ENCODE data around the gene FLNA.
A peak's percentile ranks its signal among the peaks of the same experiment; 100 is the strongest.
"Not testable (repeated sequence)": the region's sequence is repeated elsewhere in the genome, so short reads cannot be mapped to it uniquely, and the experiment has no call there.

FLNA gene, protein sequence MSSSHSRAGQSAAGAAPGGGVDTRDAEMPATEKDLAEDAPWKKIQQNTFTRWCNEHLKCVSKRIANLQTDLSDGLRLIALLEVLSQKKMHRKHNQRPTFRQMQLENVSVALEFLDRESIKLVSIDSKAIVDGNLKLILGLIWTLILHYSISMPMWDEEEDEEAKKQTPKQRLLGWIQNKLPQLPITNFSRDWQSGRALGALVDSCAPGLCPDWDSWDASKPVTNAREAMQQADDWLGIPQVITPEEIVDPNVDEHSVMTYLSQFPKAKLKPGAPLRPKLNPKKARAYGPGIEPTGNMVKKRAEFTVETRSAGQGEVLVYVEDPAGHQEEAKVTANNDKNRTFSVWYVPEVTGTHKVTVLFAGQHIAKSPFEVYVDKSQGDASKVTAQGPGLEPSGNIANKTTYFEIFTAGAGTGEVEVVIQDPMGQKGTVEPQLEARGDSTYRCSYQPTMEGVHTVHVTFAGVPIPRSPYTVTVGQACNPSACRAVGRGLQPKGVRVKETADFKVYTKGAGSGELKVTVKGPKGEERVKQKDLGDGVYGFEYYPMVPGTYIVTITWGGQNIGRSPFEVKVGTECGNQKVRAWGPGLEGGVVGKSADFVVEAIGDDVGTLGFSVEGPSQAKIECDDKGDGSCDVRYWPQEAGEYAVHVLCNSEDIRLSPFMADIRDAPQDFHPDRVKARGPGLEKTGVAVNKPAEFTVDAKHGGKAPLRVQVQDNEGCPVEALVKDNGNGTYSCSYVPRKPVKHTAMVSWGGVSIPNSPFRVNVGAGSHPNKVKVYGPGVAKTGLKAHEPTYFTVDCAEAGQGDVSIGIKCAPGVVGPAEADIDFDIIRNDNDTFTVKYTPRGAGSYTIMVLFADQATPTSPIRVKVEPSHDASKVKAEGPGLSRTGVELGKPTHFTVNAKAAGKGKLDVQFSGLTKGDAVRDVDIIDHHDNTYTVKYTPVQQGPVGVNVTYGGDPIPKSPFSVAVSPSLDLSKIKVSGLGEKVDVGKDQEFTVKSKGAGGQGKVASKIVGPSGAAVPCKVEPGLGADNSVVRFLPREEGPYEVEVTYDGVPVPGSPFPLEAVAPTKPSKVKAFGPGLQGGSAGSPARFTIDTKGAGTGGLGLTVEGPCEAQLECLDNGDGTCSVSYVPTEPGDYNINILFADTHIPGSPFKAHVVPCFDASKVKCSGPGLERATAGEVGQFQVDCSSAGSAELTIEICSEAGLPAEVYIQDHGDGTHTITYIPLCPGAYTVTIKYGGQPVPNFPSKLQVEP (N-terminal part only)

DNA sequence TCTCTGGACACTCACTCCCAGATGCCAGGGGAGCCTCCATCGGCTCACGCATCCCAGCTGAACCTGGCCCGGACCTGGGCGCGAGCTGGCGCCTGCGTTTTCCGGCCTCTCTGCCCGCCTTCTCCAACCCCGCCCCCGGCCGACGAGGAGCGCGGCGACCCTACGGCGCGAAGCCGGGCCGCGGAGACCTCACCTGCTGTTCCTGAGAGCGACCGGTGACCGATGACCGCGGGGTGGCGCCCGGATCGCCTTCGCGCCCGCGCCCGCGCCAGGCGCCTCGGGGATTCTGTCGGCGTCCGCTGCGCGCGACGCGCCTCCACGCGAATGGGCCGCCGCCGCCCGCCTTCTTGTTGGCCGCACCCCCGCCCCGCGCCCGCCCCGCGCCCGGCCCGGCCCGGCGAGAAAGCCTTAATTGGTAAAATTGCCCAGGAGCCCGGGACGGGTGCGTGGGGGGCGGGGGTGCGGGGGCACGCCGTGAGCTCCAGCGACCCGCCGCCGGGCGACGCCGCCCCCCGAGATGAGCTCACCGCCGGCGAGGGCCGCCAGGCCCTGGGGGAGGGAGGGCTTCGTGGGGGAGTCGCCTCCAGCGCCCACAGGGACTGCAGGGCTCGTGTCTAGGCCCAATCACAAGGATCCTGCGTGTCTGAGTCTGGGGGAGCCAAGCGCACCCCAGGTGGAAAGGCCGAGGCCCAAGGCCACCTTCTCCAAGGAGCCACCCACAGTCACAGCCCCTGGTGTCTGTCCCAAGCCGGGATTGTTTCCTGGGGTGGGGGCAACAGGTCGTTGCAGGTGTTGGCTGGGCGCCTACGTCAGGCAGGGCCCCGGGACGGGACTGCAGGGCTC, at the start of gene FLNA:
Gene FLNA, minus strand, starts transcription at position 322 of the 843 bp plus-strand sequence. CDS start 3,389 bp downstream, outside the sequence.
- no peak for DNase-seq

DNA sequence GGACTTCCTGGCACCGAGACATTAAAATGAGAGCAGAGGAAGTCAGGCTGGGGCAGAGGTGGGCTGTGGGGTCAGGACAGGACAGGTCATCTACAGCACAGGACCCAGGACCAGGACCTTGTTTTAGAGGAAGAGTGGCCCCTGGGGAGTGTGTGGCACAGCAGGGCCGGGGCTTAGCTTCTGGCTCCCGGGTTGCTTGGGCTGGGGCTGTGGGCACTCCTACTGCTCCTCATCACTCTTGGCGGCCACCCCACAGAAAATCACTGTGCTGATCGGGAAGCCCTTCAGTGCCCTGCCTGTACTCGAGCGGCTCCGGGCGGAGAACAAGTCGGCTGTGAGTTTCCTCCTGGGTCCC, 45.9 kb upstream of the FLNA start:
- DNase-seq, result no peak

DNA sequence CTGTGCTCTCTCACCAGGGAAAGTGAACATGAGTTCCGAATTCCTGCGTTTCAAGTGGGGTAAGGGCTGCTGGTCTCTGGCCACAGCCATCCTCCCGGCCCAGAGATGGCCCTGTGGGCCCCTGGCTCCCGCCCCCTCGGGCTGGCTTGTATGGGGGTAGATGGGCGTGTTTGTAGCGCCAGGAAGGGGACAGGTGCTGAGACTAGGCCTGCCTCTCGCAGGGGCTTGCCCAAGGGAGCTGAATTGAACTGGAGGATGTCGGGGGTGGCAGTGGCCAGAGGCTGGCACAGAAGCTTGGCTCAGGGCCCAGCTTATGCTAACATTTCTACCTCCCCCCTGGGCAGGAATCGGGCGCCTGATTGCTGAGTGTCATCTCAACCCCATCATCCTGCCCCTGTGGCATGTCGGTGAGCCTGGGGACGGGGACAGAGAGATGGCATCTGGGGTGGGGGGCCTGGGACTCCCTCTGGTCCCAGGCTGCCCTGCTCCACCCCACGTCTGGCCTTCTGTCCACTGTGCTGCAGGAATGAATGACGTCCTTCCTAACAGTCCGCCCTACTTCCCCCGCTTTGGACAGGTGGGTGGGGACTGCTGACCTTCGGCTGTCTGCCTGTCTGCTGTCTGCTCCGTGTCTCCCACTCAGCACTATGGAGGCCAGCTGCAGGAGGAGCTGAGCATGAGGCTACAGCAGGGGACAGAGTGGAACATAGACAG, 45.4 kb upstream of the FLNA start:
- DNase-seq, result no peak

DNA sequence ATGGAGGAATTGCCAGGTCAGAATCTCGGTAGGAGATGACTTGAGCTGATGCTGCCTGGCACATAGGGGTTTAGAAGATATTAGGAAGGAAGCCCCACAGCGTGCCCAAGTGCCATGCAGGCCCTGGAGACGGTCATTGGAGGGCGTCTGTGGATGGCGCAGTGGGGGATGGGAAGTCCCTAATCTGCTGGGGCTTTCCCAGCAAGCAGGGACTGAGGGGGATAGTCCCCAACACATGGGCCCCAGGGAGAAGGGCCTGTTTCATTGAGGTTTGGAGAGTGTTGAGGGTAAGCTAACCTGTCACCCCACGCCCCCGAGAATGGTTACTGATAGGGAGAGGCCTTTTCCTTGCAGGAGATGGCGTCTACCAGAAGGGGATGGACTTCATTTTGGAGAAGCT, 44.8 kb upstream of the FLNA start:
- no peak for DNase-seq

DNA sequence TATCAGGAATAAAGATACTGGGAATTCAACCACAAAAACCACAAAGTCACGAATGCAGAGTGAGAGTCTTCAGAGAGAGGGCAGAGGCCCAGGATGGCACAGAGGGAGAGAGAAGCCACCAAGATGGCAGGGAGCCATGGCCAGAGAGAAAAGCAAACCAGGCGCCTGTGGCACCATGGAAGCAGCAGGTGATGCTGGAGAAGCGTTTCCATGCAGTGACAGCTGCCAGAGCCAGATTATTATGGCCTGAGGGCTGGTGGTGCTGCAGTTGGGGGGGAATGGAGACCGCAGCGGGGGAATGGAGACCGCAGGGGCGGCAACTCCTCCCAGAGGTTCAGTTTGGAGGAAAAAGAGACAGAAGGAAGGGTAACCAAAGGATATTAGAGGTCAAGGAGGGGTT, 42.7 kb upstream of the FLNA start:
- DNase-seq, result no peak

DNA sequence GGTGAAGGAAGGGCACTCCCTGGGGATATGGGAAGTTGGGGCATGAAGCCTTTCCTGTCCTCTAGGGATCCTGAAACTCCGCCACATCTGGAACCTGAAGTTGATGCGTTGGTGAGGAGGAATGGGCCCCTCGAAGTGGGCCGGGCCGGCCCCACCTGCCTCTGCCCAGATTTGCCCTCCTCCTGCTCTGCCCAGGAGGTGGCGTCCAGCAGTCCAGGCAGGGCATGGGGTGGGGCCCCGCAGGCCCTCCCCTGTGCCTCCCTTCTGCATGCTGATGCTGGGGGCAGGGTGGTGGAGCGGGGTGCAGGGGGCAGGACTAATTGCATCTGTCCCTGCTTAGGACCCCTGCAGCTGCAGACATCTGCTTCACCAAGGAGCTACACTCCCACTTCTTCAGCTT, 38.7 kb upstream of the FLNA start:
- no peak for DNase-seq

DNA sequence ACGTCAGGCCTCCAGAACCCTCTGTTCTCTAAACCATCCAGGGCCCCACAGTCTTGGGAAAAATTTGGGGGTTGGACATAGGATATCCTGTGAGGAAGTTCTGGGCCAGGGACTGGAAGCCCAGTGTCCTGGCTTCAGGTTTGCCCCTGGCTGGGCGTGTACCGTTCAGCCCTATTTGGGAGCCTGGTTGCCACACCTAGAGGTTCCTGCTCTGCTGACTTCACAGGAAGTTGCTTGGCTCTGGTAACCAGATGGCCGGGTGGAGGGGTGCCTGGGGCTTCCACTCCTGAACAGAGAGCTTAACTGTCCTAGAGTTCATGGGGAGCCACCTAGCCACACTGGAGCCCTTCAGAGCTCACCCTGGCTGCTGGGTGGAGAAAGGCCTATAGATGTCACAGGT, 38.0 kb upstream of the FLNA start:
- no peak for DNase-seq

DNA sequence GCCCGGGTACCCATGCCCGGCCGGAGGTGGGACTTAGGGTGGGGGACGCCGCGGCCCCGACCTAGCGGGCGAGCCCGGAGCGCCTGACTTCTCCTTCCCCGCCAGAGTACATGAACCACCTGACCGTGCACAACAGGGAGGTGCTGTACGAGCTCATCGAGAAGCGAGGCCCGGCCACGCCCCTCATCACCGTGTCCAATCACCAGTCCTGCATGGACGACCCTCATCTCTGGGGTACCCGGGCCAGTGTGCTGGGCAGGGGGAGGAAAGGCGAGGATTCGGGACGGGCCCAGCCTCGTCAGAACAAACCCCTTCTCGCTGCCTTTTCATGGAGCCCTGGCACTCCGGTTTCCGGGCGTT, 37.5 kb upstream of the FLNA start:
- peak; percentile 23 for DNase-seq

DNA sequence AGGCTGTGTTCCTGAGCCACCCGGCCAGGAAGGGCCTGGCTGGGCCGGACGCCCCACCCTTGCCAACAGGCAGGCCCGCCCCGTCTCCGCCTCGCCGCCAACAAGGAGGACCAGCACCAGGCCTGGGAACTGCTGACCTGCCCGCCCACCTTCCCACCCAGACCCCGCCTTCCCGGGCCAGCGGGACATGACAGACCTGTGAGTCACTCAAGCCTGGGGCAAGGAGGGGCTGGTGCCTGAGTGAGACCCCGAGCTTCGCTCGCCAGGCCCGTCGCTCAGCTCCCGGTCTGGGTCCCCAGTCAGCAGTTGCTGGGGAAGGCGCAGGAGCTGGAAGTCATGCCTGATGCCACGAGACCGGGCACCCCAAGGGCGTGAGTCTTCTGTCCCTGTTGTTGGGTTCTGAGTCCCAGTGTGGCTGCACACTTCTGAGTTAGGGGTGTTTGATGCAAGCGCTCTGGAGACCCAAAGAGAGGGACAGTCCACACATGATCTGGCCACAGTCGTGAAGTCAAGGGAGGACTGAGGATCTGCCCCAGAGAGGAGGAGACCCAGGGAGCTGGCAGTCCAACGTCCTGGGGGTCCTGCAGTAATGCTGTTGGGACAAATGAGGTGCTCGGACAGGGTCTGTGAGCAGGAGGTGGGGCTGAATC, 34.9 kb upstream of the FLNA start, which contains the start of gene DNASE1L1:
Gene DNASE1L1, minus strand, starts transcription at position 33 of the 650 bp plus-strand sequence. CDS start 3,686 bp downstream, outside the sequence.
- DNase-seq, result no peak

DNA sequence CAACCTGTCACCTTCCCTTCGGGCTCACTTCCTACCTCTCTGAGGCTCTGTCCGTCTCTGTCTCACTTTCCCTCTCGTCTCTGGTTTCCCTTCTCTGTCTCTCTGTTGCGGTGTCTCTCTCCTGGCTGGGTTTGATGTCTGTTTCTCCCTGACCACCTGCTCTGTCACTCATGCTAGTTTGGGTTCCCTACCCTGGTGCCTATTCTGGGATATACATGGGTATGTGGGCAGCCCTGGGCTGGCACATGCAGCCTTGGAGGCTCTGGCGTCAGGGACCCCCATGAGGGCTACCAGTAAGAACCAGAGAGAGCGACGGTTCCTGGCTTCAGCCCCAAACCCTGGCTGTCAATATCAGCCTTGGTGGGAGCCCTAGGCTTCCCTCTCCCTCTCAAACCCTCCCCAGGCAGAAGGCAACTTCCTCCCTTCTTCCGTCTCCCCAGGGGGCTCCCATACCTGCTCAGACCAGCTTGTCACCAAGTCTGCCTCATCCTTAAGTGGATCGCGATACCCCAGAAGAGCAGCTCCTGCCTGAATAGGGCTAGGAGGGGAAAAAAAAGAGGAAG, 34.3 kb upstream of the FLNA start:
- DNase-seq, result no peak

DNA sequence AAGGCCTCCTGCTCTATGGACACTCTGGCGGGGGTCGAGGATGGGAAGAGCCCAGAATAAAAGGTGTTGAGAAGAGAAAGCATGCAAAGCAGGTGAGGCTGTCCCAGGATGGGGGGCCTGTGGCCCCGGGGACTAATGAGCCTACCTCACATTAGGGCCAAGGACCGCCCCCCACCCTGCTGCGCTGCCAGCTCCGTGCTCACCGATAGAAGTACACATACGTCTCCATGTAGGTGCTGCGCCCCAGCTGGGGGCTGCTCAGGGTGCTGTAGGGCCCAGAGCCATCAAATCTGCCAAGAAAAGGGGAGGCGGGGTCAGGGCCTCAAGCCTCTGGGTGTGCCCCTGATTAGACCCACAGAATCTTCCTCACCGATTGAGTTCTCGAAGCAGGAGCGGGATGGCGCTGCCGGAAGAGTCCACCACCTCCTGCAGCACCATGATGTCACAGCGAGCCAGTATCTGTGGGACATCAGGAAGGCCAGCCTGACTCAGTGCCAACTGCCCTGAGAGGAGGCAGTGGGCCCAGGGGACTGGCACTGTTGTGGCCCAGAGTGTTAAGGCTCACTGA, 30.3 kb upstream of the FLNA start:
- no peak for DNase-seq

DNA sequence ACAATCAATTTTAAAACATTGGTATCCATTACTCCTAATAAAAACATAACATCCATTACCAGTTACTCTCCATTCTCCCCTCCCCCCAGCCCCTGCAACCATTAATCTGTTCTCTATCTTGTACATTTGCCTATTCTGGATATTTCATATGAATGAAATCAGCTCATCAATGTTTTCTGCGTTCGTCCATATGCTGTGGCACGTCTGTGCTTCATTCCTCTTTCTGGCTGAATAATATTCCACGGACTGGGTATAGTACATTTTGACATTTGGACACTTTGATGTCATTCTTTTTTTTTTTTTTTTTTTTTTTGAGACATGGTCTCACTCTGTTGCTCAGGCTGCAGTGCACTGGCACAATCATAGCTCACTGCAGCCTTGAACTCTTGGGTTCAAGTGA, 29.4 kb upstream of the FLNA start:
- DNase-seq, result no peak

DNA sequence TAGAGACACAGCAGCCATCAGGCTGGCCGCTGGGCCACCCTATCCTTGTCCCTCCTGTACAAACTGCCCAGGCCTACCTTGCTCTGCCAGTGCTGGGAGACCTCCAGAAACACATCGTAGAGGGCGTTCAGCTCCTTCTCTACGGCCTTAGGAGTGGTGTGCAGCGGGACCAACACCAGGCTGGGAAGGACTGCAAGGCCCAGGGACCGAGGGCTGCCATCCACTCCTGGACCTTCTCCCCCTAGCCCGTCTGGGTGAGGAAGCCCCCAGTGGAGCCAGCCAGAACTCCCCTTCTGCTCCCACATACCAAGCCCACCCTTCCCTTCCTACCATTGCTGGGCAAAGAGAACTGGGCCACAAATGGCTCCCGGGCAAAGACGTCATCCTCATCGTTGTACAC, 28.8 kb upstream of the FLNA start:
- DNase-seq, result no peak

DNA sequence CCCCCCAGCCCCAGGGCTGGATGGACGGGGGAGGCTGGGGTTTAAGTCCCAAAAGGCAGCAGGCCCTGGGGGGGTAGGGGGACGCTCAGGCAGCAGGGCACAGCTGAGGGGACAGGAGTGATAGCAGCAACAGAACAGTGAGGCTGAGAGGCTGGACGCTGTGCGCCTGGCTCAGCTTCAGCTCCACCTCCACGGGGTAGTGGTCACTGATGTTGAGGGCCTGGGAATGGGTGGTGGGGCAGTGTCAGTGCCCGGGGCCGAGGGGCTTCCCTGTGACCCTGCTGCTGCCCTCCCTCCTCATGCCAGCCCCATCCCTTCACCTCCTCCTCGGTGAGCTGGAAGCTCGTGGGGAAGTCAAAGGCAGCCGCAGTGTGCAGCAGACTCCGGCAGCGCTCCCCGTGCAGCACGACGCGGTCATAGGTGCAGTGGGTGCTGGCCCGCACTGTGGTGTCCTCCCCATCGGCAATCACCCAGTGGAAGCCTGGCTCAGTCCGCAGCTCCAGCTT, 28.2 kb upstream of the FLNA start:
- DNase-seq, result no peak

DNA sequence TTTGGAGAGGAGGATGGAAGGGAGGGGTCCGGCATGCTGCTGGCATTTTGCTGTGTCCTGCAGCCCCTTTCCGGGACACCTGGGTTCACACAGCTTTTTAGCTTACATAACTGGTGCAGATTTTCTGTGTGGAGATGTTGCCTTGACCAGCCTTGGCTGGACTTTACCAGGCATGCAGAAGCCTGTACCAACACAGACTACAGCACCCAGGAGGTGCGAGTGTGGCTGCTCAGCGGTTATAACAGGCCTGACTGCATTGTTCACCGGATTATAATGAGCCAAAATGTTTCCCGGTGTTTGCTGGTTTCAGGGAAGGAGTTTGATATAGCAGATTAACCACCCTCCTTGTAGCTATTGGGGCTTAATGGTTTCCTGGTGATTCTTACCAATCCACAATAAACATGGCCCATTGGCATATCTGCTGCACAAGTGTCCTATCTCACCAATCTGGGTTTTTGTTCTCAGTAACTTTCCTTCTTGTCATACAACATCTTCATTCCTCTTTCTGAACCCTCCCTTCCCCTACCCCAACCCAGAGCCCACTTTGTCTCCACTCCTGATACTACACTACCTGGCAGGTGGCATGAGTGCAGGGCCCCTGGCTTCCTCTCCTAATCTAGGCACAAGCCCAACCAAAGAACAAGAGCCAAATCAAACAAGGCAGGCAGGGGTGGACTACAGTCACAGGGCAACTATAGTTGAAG, 27.6 kb upstream of the FLNA start:
- no peak for DNase-seq

DNA sequence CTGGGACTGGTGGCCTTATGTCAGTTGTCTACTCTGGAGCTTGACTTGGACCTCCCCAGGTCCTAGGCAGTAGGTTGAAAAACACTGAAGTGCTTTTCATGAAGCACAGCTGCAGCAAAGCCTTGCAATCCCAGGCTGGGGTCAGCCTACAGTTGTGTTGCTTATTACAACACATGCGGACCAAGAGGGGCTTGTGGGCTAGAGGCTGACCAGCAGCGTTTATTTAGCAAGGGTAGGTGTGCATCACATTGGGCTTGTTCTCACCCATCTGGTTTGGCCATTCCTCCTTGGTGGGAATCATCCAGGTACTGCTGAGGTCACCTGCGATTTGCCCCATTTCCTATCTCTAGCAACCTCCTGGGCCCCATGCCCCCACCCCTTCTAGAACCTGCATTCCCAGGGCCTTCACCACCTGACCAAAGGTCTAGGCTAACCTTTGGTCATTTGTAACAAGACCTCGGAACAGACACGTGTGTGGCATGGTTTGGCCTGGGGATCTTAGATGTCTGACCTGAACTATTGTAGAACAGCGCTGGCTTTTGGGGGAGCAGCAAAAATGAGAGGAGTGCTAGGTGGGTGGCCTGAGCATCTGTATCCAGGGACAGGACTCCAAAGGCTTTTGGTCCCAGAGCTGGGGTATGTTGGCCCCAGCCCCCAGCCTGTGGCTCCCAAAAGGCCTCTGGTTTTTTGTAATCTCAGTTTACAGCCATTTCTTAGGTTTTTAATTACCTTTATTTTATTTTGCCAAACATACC, 26.8 kb upstream of the FLNA start:
- no peak for DNase-seq

DNA sequence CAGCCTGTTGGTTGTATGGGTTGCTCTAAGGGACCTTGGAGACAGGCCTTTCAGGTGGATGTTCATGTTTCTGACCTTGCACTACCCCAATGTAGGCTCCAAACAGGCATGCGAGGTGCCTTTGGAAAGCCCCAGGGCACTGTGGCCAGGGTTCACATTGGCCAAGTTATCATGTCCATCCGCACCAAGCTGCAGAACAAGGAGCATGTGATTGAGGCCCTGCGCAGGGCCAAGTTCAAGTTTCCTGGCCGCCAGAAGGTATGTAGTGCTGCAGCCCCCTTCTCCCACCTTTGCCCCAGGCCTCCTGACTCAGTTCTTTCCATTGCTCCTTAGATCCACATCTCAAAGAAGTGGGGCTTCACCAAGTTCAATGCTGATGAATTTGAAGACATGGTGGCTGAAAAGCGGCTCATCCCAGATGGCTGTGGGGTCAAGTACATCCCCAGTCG, 26.0 kb upstream of the FLNA start:
- not testable (repeated sequence) for DNase-seq

DNA sequence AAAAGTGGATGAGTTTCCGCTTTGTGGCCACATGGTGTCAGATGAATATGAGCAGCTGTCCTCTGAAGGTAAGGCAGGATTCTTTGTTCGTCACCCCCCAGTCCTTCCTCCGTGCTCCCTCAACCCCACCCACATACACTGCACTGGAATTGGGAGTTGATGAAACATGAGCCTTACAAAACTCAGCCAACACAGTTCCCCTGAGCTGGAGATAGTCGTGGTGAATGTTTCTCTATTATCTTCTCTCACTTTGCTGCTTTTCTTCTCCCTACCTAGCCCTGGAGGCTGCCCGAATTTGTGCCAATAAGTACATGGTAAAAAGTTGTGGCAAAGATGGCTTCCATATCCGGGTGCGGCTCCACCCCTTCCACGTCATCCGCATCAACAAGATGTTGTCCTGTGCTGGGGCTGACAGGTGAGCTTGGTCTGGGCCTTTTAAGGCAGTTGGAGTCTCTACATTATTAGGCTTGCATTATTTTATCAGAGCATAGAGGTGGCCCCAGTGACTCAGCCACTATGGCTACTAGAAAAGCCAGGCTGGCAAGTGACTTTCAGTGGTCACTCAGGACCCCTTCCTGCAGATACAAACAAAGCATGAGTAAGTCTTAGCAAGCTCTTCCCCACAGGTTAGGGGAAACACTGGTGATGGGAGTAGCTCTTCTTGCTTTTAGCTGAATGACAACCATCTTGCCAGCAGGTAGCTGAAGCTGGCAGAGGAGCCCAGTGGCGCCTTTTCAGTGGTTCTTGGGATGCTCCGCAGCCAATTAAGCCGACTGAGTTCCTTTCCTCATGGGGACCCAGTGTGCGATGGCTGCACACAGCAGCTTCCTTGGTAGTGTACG, 25.3 kb upstream of the FLNA start:
- no peak for DNase-seq

Measured in NCI-H187 treated with DMSO at 0.1 percent for 48 hours (cell line).